Measurements from ENCODE around the gene TFE3.

TFE3 gene

DNA sequence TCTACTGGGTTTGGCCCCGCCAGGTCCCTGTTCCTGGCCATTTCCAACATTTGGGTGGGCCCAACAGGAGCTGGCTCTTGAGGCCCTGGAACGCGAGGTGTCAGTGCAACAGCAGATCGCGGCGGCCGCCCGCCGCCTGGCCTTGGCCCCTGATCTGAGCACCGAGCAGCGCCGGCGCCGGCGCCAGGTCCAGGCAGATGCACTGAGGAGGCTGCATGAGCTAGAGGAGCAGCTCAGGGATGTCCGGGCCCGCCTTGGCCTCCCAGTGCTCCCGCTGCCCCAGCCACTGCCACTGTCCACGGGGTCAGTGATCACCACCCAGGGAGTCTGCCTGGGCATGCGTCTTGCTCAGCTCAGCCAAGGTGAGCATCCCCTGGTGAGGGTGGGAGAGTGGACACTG lies 21.1 kb upstream of the TFE3 start:
- DNase-seq, result no peak
- in situ Hi-C loops (cut with HindIII; ENCODE audit: low pct_ligation_motif_present, low pct_unique_long_range_greater_than_20kb, low sequenced_read_pairs), result no loop called here

GRCh38 chrX:49063715-49064114 lies 20.6 kb upstream of the TFE3 start:
- in situ Hi-C loops (cut with HindIII; ENCODE audit: low pct_ligation_motif_present, low pct_unique_long_range_greater_than_20kb, low sequenced_read_pairs), result no loop called here
- no peak for DNase-seq

- no peak for DNase-seq
- in situ Hi-C loops (cut with HindIII; ENCODE audit: low pct_ligation_motif_present, low pct_unique_long_range_greater_than_20kb, low sequenced_read_pairs), result no loop called here
Measured at GRCh38 chrX:49061916-49062315, 18.8 kb upstream of the TFE3 start.

DNA sequence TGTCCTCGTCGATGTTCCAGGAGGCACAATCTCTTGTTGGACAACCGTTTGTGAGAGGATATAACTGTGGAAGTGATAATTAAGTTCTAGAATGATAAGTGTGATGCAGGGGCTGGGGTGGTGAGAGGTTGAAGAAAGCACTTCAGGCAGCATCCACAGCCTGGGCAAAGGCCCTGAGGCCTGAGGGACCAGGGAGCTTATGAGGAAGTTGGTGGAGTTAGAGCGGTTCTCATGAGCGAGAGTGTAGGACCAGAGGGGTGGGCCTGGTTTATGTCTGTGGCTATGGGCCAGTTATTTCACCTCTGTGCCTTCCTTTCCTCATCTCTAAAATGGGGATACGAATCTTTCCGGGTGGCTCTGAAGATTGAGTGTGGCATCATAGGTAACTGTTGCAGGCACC lies 18.3 kb upstream of the TFE3 start:
- in situ Hi-C loops (cut with HindIII; ENCODE audit: low pct_ligation_motif_present, low pct_unique_long_range_greater_than_20kb, low sequenced_read_pairs), result no loop called here
- no peak for DNase-seq

GRCh38 chrX:49060914-49061313 lies 17.8 kb upstream of the TFE3 start:
- DNase-seq, result no peak
- in situ Hi-C loops (cut with HindIII; ENCODE audit: low pct_ligation_motif_present, low pct_unique_long_range_greater_than_20kb, low sequenced_read_pairs), result no loop called here

GRCh38 chrX:49059681-49060085 lies 16.5 kb upstream of the TFE3 start:
- DNase-seq, result no peak
- in situ Hi-C loops (cut with HindIII; ENCODE audit: low pct_ligation_motif_present, low pct_unique_long_range_greater_than_20kb, low sequenced_read_pairs), result no loop called here

DNA sequence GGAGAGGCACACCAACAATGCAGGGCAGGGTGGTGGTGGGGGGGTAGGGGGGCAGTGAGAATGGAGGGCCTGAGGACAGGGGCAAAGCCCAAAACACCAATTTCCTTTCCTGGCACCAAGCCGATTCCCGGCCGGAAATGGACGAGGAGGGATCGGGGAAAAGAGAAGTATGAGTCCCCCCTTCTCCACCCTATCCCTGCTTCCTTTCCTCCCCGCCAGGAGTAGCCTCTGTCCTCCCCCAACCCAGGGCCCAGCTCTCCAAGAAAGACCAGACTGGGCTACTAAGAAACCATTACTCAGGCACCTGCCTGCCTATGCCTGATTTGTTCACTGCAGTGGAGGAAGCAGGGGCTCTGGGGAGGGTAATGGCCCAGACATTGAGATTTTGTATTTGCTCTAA lies 16.0 kb upstream of the TFE3 start:
- in situ Hi-C loops (cut with HindIII; ENCODE audit: low pct_ligation_motif_present, low pct_unique_long_range_greater_than_20kb, low sequenced_read_pairs), result no loop called here
- DNase-seq, result peak; percentile 8

- no peak for DNase-seq
- in situ Hi-C loops (cut with HindIII; ENCODE audit: low pct_ligation_motif_present, low pct_unique_long_range_greater_than_20kb, low sequenced_read_pairs), result no loop called here
Measured at GRCh38 chrX:49058794-49059193, 15.6 kb upstream of the TFE3 start, which contains the start of gene CCDC120. CCDC120 (plus strand) TSS chrX:49058999; CDS start chrX:49062042, 3,043 bp downstream.

- DNase-seq, result no peak
- in situ Hi-C loops (cut with HindIII; ENCODE audit: low pct_ligation_motif_present, low pct_unique_long_range_greater_than_20kb, low sequenced_read_pairs), result no loop called here
Measured at GRCh38 chrX:49054073-49054762, 11.1 kb upstream of the TFE3 start.

- DNase-seq, result peak; percentile 58
- in situ Hi-C loops (cut with HindIII; ENCODE audit: low pct_ligation_motif_present, low pct_unique_long_range_greater_than_20kb, low sequenced_read_pairs), result no loop called here
Measured at GRCh38 chrX:49053223-49054072, 10.3 kb upstream of the TFE3 start.

DNA sequence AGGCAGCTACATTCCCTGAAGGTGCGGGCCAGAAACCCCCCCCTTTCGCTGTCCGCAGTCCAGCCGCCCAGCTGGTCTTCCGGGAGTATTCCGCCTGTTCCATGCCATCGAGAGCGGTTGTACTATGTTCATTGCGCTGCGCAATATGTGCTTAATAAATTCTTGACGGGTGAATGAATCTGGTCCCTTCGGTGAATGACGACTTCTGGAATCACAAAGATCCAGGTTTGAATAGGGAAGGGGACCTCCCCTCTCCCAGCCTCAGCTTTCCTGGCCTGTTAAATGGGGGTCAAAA lies 777 bp upstream of the TFE3 start:
- in situ Hi-C loops (cut with HindIII; ENCODE audit: low pct_ligation_motif_present, low pct_unique_long_range_greater_than_20kb, low sequenced_read_pairs), result no loop called here
- no peak for DNase-seq

DNA sequence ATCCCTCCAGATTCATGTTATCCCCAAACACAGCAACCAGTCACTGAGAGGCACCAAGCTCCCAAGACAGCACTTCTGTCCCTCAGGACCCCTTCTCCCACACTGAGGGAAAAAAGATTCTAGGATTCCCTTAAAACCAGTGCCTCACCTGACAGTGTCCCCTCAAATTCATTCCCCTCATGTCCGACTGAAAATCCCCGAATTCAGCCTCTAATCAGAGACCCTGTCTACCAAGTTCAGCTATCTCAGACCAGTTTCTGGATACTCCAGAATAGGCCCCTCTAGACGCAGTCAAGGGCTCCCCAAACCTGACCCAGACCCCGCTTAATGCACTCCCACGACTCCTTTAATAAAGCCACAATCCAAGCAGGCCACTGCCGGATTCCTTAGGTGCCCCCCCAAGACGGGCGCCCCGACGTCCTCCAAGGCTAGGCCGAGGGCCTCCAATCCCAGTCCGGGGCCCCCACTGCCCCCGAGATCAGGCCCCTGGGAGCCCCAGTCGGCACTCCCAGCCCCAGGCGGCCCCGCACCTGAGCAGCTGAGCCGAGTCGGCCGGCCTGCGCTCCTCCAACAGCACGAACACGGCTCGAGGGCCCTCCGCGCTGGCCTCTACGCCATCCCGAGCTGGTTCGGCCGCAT lies 457 bp downstream of the TFE3 start:
- peak; percentile 8 for DNase-seq
- in situ Hi-C loops (cut with HindIII; ENCODE audit: low pct_ligation_motif_present, low pct_unique_long_range_greater_than_20kb, low sequenced_read_pairs), result no loop called here

DNA sequence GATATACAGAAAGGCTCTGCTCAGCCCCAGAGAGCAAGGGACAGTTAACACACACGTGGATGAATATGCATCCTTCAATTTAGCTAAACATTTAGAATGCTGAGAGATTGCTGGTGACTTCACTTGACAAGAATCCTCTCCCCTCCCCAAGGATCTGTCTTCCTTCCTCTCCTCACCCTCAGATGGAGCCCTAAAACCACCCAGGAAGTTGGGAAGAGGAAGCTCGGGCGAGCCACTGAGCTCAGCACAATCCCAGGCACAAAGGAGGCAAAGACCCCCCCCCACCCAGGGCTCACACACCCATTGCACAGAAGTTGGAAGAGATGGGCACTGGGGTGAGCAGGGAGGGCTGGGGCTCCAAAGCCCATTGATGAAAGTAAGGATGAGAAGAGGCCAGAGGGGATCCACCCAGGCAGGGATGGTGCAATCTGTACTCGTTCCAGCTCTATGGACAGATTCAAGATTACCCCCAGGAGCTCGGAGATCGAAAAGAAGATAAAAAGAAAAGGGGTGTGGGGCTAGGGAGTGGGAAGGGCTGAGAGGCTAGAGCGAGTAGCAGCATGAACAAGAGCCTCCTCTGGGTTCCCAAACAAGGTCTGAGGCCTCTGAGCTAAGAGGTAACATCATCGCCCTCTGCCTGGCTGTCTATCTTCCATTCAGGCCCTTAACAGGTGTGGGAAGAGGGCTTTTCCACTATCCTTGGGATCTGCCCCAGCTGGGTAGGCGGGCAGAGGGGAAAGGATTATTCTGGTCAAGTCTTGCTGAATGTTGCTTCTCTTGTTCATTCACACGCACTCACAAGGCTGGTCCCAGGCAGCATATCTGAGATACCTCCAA lies 1.2 kb downstream of the TFE3 start:
- in situ Hi-C loops (cut with HindIII; ENCODE audit: low pct_ligation_motif_present, low pct_unique_long_range_greater_than_20kb, low sequenced_read_pairs), result no loop called here
- peak; percentile 65 for DNase-seq

- peak; percentile 7 for DNase-seq
- in situ Hi-C loops (cut with HindIII; ENCODE audit: low pct_ligation_motif_present, low pct_unique_long_range_greater_than_20kb, low sequenced_read_pairs), result no loop called here
Measured at GRCh38 chrX:49040376-49040955, 2.7 kb downstream of the TFE3 start.

- DNase-seq, result peak; percentile 90
- in situ Hi-C loops (cut with HindIII; ENCODE audit: low pct_ligation_motif_present, low pct_unique_long_range_greater_than_20kb, low sequenced_read_pairs), result no loop called here
Measured at GRCh38 chrX:49039598-49040375, 3.4 kb downstream of the TFE3 start.

DNA sequence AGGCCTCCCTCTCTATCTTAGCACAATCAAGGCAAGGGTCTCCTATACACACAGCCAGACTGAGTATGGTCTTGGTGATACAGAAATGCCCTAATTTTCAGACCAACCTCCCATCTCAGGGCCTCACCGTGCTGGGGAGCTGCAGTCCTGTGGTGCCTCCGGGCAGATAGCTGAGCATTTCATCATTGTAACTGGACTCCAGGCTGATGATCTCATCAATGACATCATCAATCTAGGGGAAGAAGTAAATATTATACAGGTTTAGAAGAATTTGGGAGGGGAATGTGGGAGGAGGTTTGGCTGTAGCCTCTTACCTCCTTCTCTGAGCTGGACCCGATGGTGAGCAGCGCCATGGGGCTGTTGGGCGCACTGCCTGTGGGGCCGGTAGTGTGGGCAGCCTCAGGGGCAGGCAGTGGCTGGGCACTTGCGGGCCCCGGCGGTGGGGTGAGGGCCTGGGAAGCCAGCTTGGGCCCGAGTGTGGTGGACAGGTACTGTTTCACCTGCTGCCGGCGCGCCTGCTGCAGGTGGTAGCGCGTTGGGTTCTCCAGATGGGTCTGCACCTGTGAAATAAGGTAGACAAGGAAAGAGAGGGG lies 5.2 kb downstream of the TFE3 start:
- in situ Hi-C loops (cut with HindIII; ENCODE audit: low pct_ligation_motif_present, low pct_unique_long_range_greater_than_20kb, low sequenced_read_pairs), result no loop called here
- no peak for DNase-seq

GRCh38 chrX:49030283-49030682 lies 12.9 kb downstream of the TFE3 start:
- in situ Hi-C loops (cut with HindIII; ENCODE audit: low pct_ligation_motif_present, low pct_unique_long_range_greater_than_20kb, low sequenced_read_pairs), result no loop called here
- no peak for DNase-seq
